HepG2 (cell line): ENCODE data around the gene CLTCL1. TPM values are rescaled to one million over a fixed set of nuclear protein-coding genes. Genes with fewer than 3 reads are reported as not detected.

Experiments used
- ATAC-seq: fragments of 200-7000 bp; cut with Tn5 transposase; 3 replicates; pipeline ENCODE4 v1.9.1; 2020; ENCODE audit warnings: mild to moderate bottlenecking, moderate library complexity
- BruUV-seq: library from RNA; stranded (reverse); fragments of 400-500 nt; replicated peaks from 2 replicates; lab custom pipeline; 2021; lab: Mats Ljungman, UMichigan
- CTCF ChIA-PET: fragments of 300-600 bp; formaldehyde crosslinking; extraction: SDS; loops from one replicate; lab custom pipeline; 2021; ENCODE audit warnings: low total read pairs, inconsistent platforms, low intra/inter-chr PET ratio; lab: Yijun Ruan, JAX
- POLR2A ChIA-PET: fragments of 350-600 bp; sonication (Branson Sonifier 250); formaldehyde crosslinking; loops from one replicate; lab custom pipeline; 2020; ENCODE audit warnings: antibody characterized with exemption, inconsistent platforms; lab: Yijun Ruan, JAX
- DNase-seq: peaks from one replicate; pipeline ENCODE4 v3.0.0-alpha.2; 2015; ENCODE audit warnings: low spot score
- FAIRE-seq: peaks from 3 replicates; lab custom pipeline; 2011; peaks lifted over from hg19 to GRCh38; lab: Jason Lieb, UNC
- H2AFZ ChIP-seq: one replicate; pipeline ENCODE4 v1.6.1; 2011; ENCODE audit warnings: low read length, inconsistent platforms
- H3K27ac ChIP-seq: fragments of 300-600 bp; 3 replicates; pipeline ENCODE4 v1.8.0; 2011; ENCODE audit warnings: mixed run types, mild to moderate bottlenecking, mixed read lengths, low read length, inconsistent platforms; ENCODE audit not compliant: insufficient read depth; ENCODE audit errors: extremely low read length
- H3K27me3 ChIP-seq, 2 experiments: fragments of 200-600 bp in 1 of 2; 2 replicates in 1 of 2; 3 replicates in 1 of 2; pipeline versions ENCODE4 v1.6.0 to v1.8.0; 2011; ENCODE audit warnings: low read length in 2 of 2, mild to moderate bottlenecking in 2 of 2, moderate library complexity in 2 of 2, inconsistent platforms in 1 of 2; ENCODE audit not compliant: insufficient read depth in 2 of 2, control insufficient read depth in 1 of 2
- H3K36me3 ChIP-seq, 2 experiments: fragments of 200-600 bp in 1 of 2; replicated peaks in 1 of 2; 2 replicates in 1 of 2; 3 replicates in 1 of 2; pipeline versions ENCODE4 v1.5.1 to v1.8.0; 2011; ENCODE audit warnings: low read length in 2 of 2, inconsistent platforms in 1 of 2; ENCODE audit not compliant: insufficient read depth in 2 of 2, control insufficient read depth in 1 of 2
- H3K4me1 ChIP-seq: 2 replicates; pipeline ENCODE4 v1.5.1; 2012; ENCODE audit warnings: low read length, inconsistent platforms; ENCODE audit not compliant: insufficient read depth
- H3K4me2 ChIP-seq: 2 replicates; pipeline ENCODE4 v1.6.0; 2011; ENCODE audit warnings: low read depth, low read length, inconsistent platforms
- H3K4me3 ChIP-seq, 3 experiments: fragments of 200-600 bp in 1 of 3; sonication (generic), shearing (Covaris generic) in 1 of 3; replicated peaks in 1 of 3; 2 replicates each; pipeline ENCODE4 v1.5.1; 2011 to 2016; ENCODE audit warnings: low read length in 3 of 3, inconsistent platforms in 2 of 3, low read depth in 2 of 3, mild to moderate bottlenecking in 2 of 3, control low read depth in 1 of 3, mixed read lengths in 1 of 3; ENCODE audit not compliant: insufficient read depth in 1 of 3
- H3K79me2 ChIP-seq: one replicate; pipeline ENCODE4 v1.6.1; 2011; ENCODE audit warnings: low read length, inconsistent platforms; ENCODE audit not compliant: insufficient read depth
- H3K9ac ChIP-seq: 2 replicates; pipeline ENCODE4 v1.6.0; 2011; ENCODE audit warnings: mild to moderate bottlenecking, low read depth, low read length, inconsistent platforms; ENCODE audit not compliant: insufficient read depth
- H3K9me3 ChIP-seq: 2 replicates; pipeline ENCODE4 v1.5.1; 2012; ENCODE audit warnings: mild to moderate bottlenecking, low read length
- H4K20me1 ChIP-seq: 2 replicates; pipeline ENCODE4 v1.6.0; 2011; ENCODE audit warnings: inconsistent platforms, mild to moderate bottlenecking, low read length, moderate library complexity; ENCODE audit not compliant: insufficient read depth
- FOXP4 ChIP-seq: sonication (generic); formaldehyde crosslinking; IDR thresholded peaks from 2 replicates; pipeline ENCODE4 v1.4.0; 2020; ENCODE audit warnings: missing genetic modification reagents
- MEF2D ChIP-seq: sonication (generic); formaldehyde crosslinking; IDR thresholded peaks from 2 replicates; pipeline ENCODE4 v1.5.1; 2020; ENCODE audit warnings: mild to moderate bottlenecking, missing genetic modification reagents
- PBX2 ChIP-seq: IDR thresholded peaks from 2 replicates; pipeline ENCODE4 v1.6.1; 2016; ENCODE audit warnings: control low read depth
- SALL2 ChIP-seq: sonication (generic); formaldehyde crosslinking; IDR thresholded peaks from 2 replicates; pipeline ENCODE4 v1.8.1; 2023; ENCODE audit warnings: mild to moderate bottlenecking, missing genetic modification reagents, inconsistent platforms
- SMAD3 ChIP-seq: sonication (generic); formaldehyde crosslinking; IDR thresholded peaks from 2 replicates; pipeline ENCODE4 v1.4.0; 2020; ENCODE audit warnings: missing genetic modification reagents
- ZBTB14 ChIP-seq: sonication (generic); formaldehyde crosslinking; IDR thresholded peaks from 2 replicates; pipeline ENCODE4 v1.4.0; 2020; ENCODE audit warnings: missing genetic modification reagents
- ZNF121 ChIP-seq: sonication (generic); formaldehyde crosslinking; IDR thresholded peaks from 2 replicates; pipeline ENCODE4 v1.5.0; 2020; ENCODE audit warnings: mild to moderate bottlenecking, missing genetic modification reagents
- WGBS: methylation state at CpG from one replicate; pipeline ENCODE4 v1.1.6; 2017; ENCODE audit warnings: low lambda C conversion rate; 5-methylcytosine and 5-hydroxymethylcytosine counted together
- in situ Hi-C: cut with HindIII; loops from 2 replicates; pipeline ENCODE4 v1.10.0; 2017; ENCODE audit warnings: low pct_unique_long_range_greater_than_20kb; ENCODE audit not compliant: extremely low pct_ligation_motif_present
- intact Hi-C: fragments of 100-400 bp; cut with micrococcal nuclease; formaldehyde crosslinking; loops from one replicate; pipeline ENCODE4 v1.10.0; 2022; ENCODE audit not compliant: unreplicated experiment
- polyA plus RNA-seq, 8 experiments: library from polyadenylated mRNA; depleted of rRNA in 3 of 8; stranded (reverse) in 7 of 8; unstranded in 1 of 8; fragments of >200 nt; fragmentation: Illumina TruSeq in 4 of 8; extraction: Trizol in 4 of 8; gene quantifications; 2 replicates each; pipeline versions ENCODE4 v1.2.1 to v1.2.3, GENCODE V29; 2011 to 2016; ENCODE audit warnings: low read depth in 4 of 8, missing spikeins in 1 of 8, mixed read lengths in 1 of 8; ENCODE audit not compliant: insufficient read depth in 1 of 8
- total RNA-seq, 5 experiments: library from RNA; depleted of rRNA; stranded (reverse); fragments of >200 nt; fragmentation: Illumina TruSeq; extraction: Trizol; gene quantifications; 2 replicates each; pipeline ENCODE4 v1.2.3, GENCODE V29; 2016; ENCODE audit warnings: low read depth in 1 of 5

Gene CLTCL1
- total and polyA plus RNA-seq, 2 of the 13 experiments (the other 11 are each of a cell fraction or from before 2014, with no cell fraction given): 8.1 to 10.9 TPM

DNA sequence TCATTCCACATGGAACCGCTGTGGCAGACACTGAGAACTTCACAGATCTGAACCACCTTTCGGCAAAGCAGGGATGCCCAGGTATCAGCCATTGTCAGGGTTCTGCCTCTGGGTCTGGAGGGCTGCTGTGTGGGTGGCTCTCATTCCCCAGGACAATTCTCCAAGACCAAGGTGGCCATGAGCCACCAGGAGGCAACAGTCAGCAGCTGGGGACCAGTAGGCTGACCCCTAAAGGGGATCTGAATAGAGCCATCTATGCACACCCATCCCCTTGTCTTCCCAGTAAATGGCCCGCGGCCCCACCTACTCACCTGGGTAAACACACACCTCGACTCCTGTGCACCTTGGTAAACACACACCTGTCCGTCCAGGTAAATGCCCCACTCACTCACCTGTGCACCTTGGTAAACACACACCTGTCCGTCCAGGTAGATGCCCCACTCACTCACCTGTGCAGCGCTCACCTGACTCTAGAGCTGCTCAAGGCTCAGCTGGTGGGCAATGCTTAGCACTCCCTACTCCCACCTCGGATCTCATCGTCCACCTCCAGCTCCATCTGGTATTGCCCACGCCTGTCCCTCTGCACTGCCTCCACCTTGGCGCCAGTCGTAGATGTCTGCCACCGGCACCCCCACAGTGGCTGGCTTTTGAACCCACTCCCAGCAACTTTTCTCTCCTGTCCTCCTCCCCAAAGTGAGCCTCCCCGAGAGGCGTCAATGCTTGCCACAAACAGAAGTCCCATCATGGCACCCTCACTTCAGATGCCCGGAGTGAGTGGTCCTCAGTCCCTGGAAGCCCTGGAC, 123.2 kb downstream of the CLTCL1 start (continued):
- TF ChIP-seq MEF2D (CRISPR knock-in tag): no peak

DNA sequence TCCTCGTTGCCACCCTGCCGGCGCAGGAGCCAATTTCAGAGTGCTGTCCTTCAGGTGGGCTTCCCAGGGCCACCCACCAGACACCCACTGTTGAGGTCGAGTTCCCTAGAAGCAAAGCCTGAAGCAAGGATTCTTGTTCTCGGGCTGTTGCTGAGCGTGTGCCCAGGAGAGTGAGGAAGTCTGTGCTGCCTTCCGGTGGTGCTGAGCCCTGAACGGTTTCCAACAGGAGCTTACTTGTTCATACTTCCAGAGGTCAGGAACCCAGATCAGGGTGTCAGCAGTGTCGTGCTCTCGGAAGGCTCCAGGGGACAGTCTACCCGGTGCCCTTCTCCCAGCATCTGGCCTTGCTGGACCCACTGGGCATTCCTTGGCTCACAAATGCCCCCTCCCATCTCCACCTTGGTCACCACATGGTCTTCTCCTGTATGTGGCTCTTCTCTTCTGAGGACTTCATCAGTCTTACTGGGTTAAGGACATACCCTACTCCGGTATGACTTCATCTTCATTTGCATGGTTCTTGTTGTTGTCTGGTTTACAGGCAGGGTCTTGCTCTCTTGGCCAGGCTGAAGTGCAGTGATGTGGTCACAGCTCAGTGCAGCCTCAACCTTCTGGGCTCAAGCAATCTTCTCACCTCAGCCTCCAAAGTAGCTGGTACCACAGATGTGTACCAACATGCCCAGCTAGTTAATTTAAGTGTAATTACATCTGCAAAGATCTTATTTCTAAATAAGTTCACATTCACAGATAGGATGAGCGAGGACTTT, 124.2 kb downstream of the CLTCL1 start:
- WGBS: 17% methylated on average over 6 of the region's 13 CpGs
- no TSS peak for BruUV-seq
- Histone ChIP-seq H3K4me1 (peaks cover 27% of the 10 kb centered on the region), H4K20me1 (0 out of 2 replicates have a peak, but pooled peaks cover 3% of the 10 kb centered on the region), H3K36me3 (no peaks in the 10 kb centered on the region), H3K9me3 (no peaks in the 10 kb centered on the region), H3K4me2 (peak overlapping the region; percentile 5; the same call in 1 of the 2 replicates), H3K9ac (no peak overlapping the region), H3K4me3 (no peak overlapping the region), H3K27me3 (peaks cover 7 to 43% of the 10 kb centered on the region in 2 experiments), H3K79me2 (peaks cover 8% of the 10 kb centered on the region), H2AFZ (no peak overlapping the region), H3K27ac (no peak overlapping the region)
- FAIRE-seq (no peak), DNase-seq (no peak), ATAC-seq (no peak)
- no peak for TF ChIP-seq PBX2 (CRISPR knock-in tag)
- no peak for TF ChIP-seq ZBTB14
- peak; percentile 68 for TF ChIP-seq ZNF121 (CRISPR knock-in tag)
- TF ChIP-seq FOXP4 (CRISPR knock-in tag): no peak
- TF ChIP-seq SALL2 (CRISPR knock-in tag): no peak
- TF ChIP-seq SMAD3 (CRISPR knock-in tag): no peak
- intact Hi-C loops: no loop called here
- ChIA-PET POLR2A (interaction anchor here (1.3 to 1.9 kb wide), 2 partner anchors 11 to 23 kb away, joined by 3 to 5 read pairs; partner anchors contain the start of genes ESS2 and SLC25A1), CTCF (no interaction called here)
- in situ Hi-C loops: no loop called here
